H9 (cell line): Measurements from ENCODE around the gene TRMT44. TPM values are rescaled to one million over a fixed set of nuclear protein-coding genes. Genes with fewer than 3 reads are reported as not detected.

Experiments
- DNase-seq: peaks from one replicate; pipeline ENCODE4 v3.0.0-alpha.2; 2017
- H2AFZ ChIP-seq: one replicate; pipeline ENCODE4 v1.6.1; 2013; ENCODE audit warnings: mild to moderate bottlenecking, low read length, control low read depth, moderate library complexity
- H2AK5ac ChIP-seq: 2 replicates; pipeline ENCODE4 v1.6.1; 2013; ENCODE audit warnings: low read length, control low read depth, mixed read lengths; ENCODE audit not compliant: insufficient read length
- H2BK120ac ChIP-seq: one replicate; pipeline ENCODE4 v1.6.1; 2013; ENCODE audit warnings: low read depth, mild to moderate bottlenecking, low read length, control low read depth, inconsistent platforms; ENCODE audit not compliant: poor library complexity, severe bottlenecking
- H2BK12ac ChIP-seq: 2 replicates; pipeline ENCODE4 v1.6.1; 2013; ENCODE audit warnings: low read length, control low read depth, mixed read lengths, low read depth; ENCODE audit not compliant: insufficient read length
- H2BK15ac ChIP-seq: 2 replicates; pipeline ENCODE4 v1.6.1; 2013; ENCODE audit warnings: low read depth, low read length, control low read depth
- H2BK20ac ChIP-seq: one replicate; pipeline ENCODE4 v1.6.1; 2013; ENCODE audit warnings: low read depth, mild to moderate bottlenecking, low read length, control low read depth, inconsistent platforms; ENCODE audit not compliant: poor library complexity, severe bottlenecking
- H2BK5ac ChIP-seq: 2 replicates; pipeline ENCODE4 v1.6.1; 2013; ENCODE audit warnings: low read length, control low read depth, mixed read lengths; ENCODE audit not compliant: insufficient read length
- H3K14ac ChIP-seq: 2 replicates; pipeline ENCODE4 v1.6.1; 2013; ENCODE audit warnings: low read length, control low read depth; ENCODE audit not compliant: insufficient read depth
- H3K18ac ChIP-seq: 2 replicates; pipeline ENCODE4 v1.6.1; 2013; ENCODE audit warnings: low read depth, mild to moderate bottlenecking, mixed read lengths, low read length, control low read depth; ENCODE audit not compliant: insufficient read length
- H3K23ac ChIP-seq: 2 replicates; pipeline ENCODE4 v1.6.1; 2013; ENCODE audit warnings: low read length, control low read depth, mixed read lengths, low read depth; ENCODE audit not compliant: insufficient read length
- H3K23me2 ChIP-seq: 2 replicates; pipeline ENCODE4 v1.6.1; 2013; ENCODE audit warnings: low read depth, mild to moderate bottlenecking, mixed read lengths, low read length, control low read depth; ENCODE audit not compliant: insufficient read length, poor library complexity, severe bottlenecking
- H3K27ac ChIP-seq: 2 replicates; pipeline ENCODE4 v1.5.1; 2013; ENCODE audit warnings: low read length, control low read depth, mixed read lengths, low read depth; ENCODE audit not compliant: insufficient read length
- H3K27me3 ChIP-seq: 2 replicates; pipeline ENCODE4 v1.6.1; 2013; ENCODE audit warnings: low read length, control low read depth, inconsistent platforms; ENCODE audit not compliant: insufficient read depth
- H3K4ac ChIP-seq: 2 replicates; pipeline ENCODE4 v1.6.1; 2013; ENCODE audit warnings: low read depth, mild to moderate bottlenecking, control low read depth, inconsistent platforms, low read length, moderate library complexity
- H3K4me1 ChIP-seq: 2 replicates; pipeline ENCODE4 v1.6.1; 2013; ENCODE audit warnings: low read length, control low read depth, inconsistent platforms; ENCODE audit not compliant: insufficient read depth
- H3K4me2 ChIP-seq: 2 replicates; pipeline ENCODE4 v1.6.1; 2013; ENCODE audit warnings: low read length, control low read depth, mixed read lengths; ENCODE audit not compliant: insufficient read length, insufficient read depth
- H3K56ac ChIP-seq: 2 replicates; pipeline ENCODE4 v1.6.1; 2013; ENCODE audit warnings: low read depth, mild to moderate bottlenecking, mixed read lengths, low read length, control low read depth; ENCODE audit not compliant: insufficient read length
- H3K79me1 ChIP-seq: 2 replicates; pipeline ENCODE4 v1.6.1; 2013; ENCODE audit warnings: low read depth, mild to moderate bottlenecking, moderate library complexity, low read length, control low read depth, inconsistent platforms; ENCODE audit not compliant: insufficient read depth, poor library complexity, severe bottlenecking
- H3K79me2 ChIP-seq: 2 replicates; pipeline ENCODE4 v1.6.1; 2013; ENCODE audit warnings: low read length, control low read depth, inconsistent platforms; ENCODE audit not compliant: insufficient read depth
- H3K9ac ChIP-seq: 2 replicates; pipeline ENCODE4 v1.6.1; 2013; ENCODE audit warnings: low read length, control low read depth, mixed read lengths; ENCODE audit not compliant: insufficient read length; ENCODE audit errors: extremely low read depth
- H3K9me3 ChIP-seq: one replicate; pipeline ENCODE4 v1.6.1; 2013; ENCODE audit warnings: low read depth, low read length, inconsistent platforms; ENCODE audit not compliant: control insufficient read depth
- H3T11ph ChIP-seq: one replicate; pipeline ENCODE4 v1.6.1; 2013; ENCODE audit warnings: mild to moderate bottlenecking, low read length, control low read depth, inconsistent platforms
- H4K20me1 ChIP-seq: one replicate; pipeline ENCODE4 v1.6.1; 2013; ENCODE audit not compliant: control insufficient read depth, insufficient read length, insufficient read depth
- H4K5ac ChIP-seq: 2 replicates; pipeline ENCODE4 v1.6.1; 2013; ENCODE audit warnings: low read depth, mild to moderate bottlenecking, mixed read lengths, low read length, control low read depth; ENCODE audit not compliant: insufficient read length
- H4K8ac ChIP-seq: replicated peaks from 2 replicates; pipeline ENCODE4 v1.6.1; 2013; ENCODE audit warnings: low read length, control low read depth, mixed read lengths, low read depth; ENCODE audit not compliant: insufficient read length
- H4K91ac ChIP-seq: 2 replicates; pipeline ENCODE4 v1.6.1; 2013; ENCODE audit warnings: low read depth, mild to moderate bottlenecking, moderate library complexity, mixed read lengths, low read length, control low read depth; ENCODE audit not compliant: insufficient read length
- H3K27ac Mint-ChIP-seq, 3 experiments: 2 replicates in 2 of 3; 3 replicates in 1 of 3; pipeline ENCODE4 v1.8.0; 2020 to 2021; ENCODE audit warnings: mixed read lengths in 3 of 3, mild to moderate bottlenecking in 1 of 3, moderate library complexity in 1 of 3
- H3K27me3 Mint-ChIP-seq: 2 replicates; pipeline ENCODE4 v1.8.0; 2021; ENCODE audit warnings: low read depth, mild to moderate bottlenecking, moderate library complexity, mixed read lengths
- H3K36me3 Mint-ChIP-seq, 3 experiments: 2 replicates in 2 of 3; 3 replicates in 1 of 3; pipeline ENCODE4 v1.8.0; 2020 to 2021; ENCODE audit warnings: low read depth in 3 of 3, mixed read lengths in 3 of 3; ENCODE audit not compliant: insufficient read depth in 1 of 3
- H3K4me1 Mint-ChIP-seq, 2 experiments: 2 replicates each; pipeline ENCODE4 v1.8.0; 2020; ENCODE audit warnings: mixed read lengths in 2 of 2
- H3K4me3 Mint-ChIP-seq, 2 experiments: 2 replicates in 1 of 2; 3 replicates in 1 of 2; pipeline ENCODE4 v1.8.0; 2020 to 2021; ENCODE audit warnings: mild to moderate bottlenecking in 2 of 2, mixed read lengths in 2 of 2, moderate library complexity in 1 of 2
- H3K9me3 Mint-ChIP-seq, 2 experiments: 2 replicates in 1 of 2; 3 replicates in 1 of 2; pipeline ENCODE4 v1.8.0; 2020; ENCODE audit warnings: mild to moderate bottlenecking in 2 of 2, mixed read lengths in 2 of 2, moderate library complexity in 1 of 2
- CTCF ChIP-seq: fragments of 200-600 bp; sonication (generic); conservative IDR thresholded peaks from 3 replicates; pipeline ENCODE4 v1.8.0; 2021; ENCODE audit warnings: antibody characterized with exemption, mild to moderate bottlenecking
- WGBS: extraction: QIAGEN DNeasy Blood & Tissue Kit; methylation state at CpG from one replicate; pipeline ENCODE4 v1.1.7; 2013; ENCODE audit warnings: missing lambda C conversion rate, low lambda C conversion rate, mixed read lengths; ENCODE audit not compliant: insufficient read length; ENCODE audit errors: extremely low coverage; 5-methylcytosine and 5-hydroxymethylcytosine counted together
- total RNA-seq: library from RNA; stranded (reverse); gene quantifications from 2 replicates; pipeline ENCODE4 v1.2.1, GENCODE V29; 2021

The TRMT44 gene
- total RNA-seq, 1 experiment from 2014 or later: 22.8 TPM

- H3K14ac ChIP-seq: no peak overlapping the region; the same call in 1 of the 2 replicates
- no peak overlapping the region for H3K9ac ChIP-seq
- H3K27me3 Mint-ChIP-seq: no peaks in the 10 kb centered on the region; the same call in 1 of the 2 replicates
- no peak overlapping the region for H2AFZ ChIP-seq
- no peak overlapping the region for H3K56ac ChIP-seq
- H4K20me1 ChIP-seq: no peaks in the 10 kb centered on the region
- H3K27ac Mint-ChIP-seq: no peak overlapping the region; a peak in 1 of 7 replicates
- H3K79me1 ChIP-seq: no peaks in the 10 kb centered on the region
- no peak overlapping the region for H2BK12ac ChIP-seq
- H2AK5ac ChIP-seq: no peak overlapping the region
- H3T11ph ChIP-seq: no peak overlapping the region
- no peak overlapping the region for H4K8ac ChIP-seq
- H2BK20ac ChIP-seq: no peak overlapping the region
- H3K9me3 ChIP-seq: no peaks in the 10 kb centered on the region
- no peak overlapping the region for H4K5ac ChIP-seq
- no peak overlapping the region for H3K18ac ChIP-seq
- DNase-seq: no peak
- H2BK5ac ChIP-seq: no peak overlapping the region
- no peak overlapping the region for H4K91ac ChIP-seq
- no peak overlapping the region for H2BK15ac ChIP-seq
- no peaks in the 10 kb centered on the region for H3K27me3 ChIP-seq
- peak overlapping the region in 1 of 2 experiments; percentile 18; a peak in 1 of 5 replicates for H3K4me3 Mint-ChIP-seq
- H3K4ac ChIP-seq: no peak overlapping the region
- peaks cover 7 to 12% of the 10 kb centered on the region in 2 experiments for H3K4me1 Mint-ChIP-seq
- no peak overlapping the region for H3K23ac ChIP-seq
- no peaks in the 10 kb centered on the region for H3K4me1 ChIP-seq
- TF ChIP-seq CTCF: no peak
- H3K27ac ChIP-seq: no peak overlapping the region
- peaks cover 3% of the 10 kb centered on the region in 2 experiments for H3K9me3 Mint-ChIP-seq
- H3K4me2 ChIP-seq: no peak overlapping the region
- no peaks in the 10 kb centered on the region for H3K79me2 ChIP-seq
- H3K36me3 Mint-ChIP-seq: peaks cover 2 to 12% (median 7%) of the 10 kb centered on the region in 3 experiments; a peak in 6 of 7 replicates
- no peak overlapping the region for H2BK120ac ChIP-seq
- no CpG with 5 or more reads among the region's 13 CpGs for WGBS
- no peaks in the 10 kb centered on the region for H3K23me2 ChIP-seq
Measured at GRCh38 chr4:8411351-8412180, 29.0 kb upstream of the TRMT44 start.
